Mesendoderm (in vitro differentiated cells): ENCODE data around the gene COG6.

Experiments used
- DNase-seq: peaks from one replicate; pipeline ENCODE4 v3.0.0; 2013
- H2AK5ac ChIP-seq: 2 replicates; pipeline ENCODE4 v1.6.1; 2013; ENCODE audit warnings: low read length, inconsistent platforms
- H2BK120ac ChIP-seq: 2 replicates; pipeline ENCODE4 v1.6.1; 2013; ENCODE audit warnings: low read depth, mild to moderate bottlenecking, low read length, moderate library complexity, mixed read lengths
- H2BK15ac ChIP-seq: replicated peaks from 2 replicates; pipeline ENCODE4 v1.6.1; 2013; ENCODE audit warnings: low read depth, mild to moderate bottlenecking, moderate library complexity
- H2BK5ac ChIP-seq: 2 replicates; pipeline ENCODE4 v1.6.1; 2013; ENCODE audit warnings: low read length, inconsistent platforms
- H3K18ac ChIP-seq: 2 replicates; pipeline ENCODE4 v1.6.1; 2013; ENCODE audit warnings: mild to moderate bottlenecking, low read length, mixed read lengths
- H3K23ac ChIP-seq: one replicate; pipeline ENCODE4 v1.6.1; 2013; ENCODE audit warnings: low read length
- H3K27ac ChIP-seq: 2 replicates; pipeline ENCODE4 v1.5.1; 2013; ENCODE audit warnings: low read depth, mild to moderate bottlenecking, inconsistent platforms, low read length, moderate library complexity
- H3K27me3 ChIP-seq: 2 replicates; pipeline ENCODE4 v1.6.1; 2013; ENCODE audit warnings: low read length, control low read depth, mild to moderate bottlenecking, inconsistent platforms; ENCODE audit not compliant: insufficient read depth, poor library complexity
- H3K36me3 ChIP-seq: 2 replicates; pipeline ENCODE4 v1.6.1; 2013; ENCODE audit warnings: low read length, inconsistent platforms; ENCODE audit not compliant: control insufficient read depth, insufficient read depth
- H3K4ac ChIP-seq: one replicate; pipeline ENCODE4 v1.6.1; 2013; ENCODE audit warnings: low read depth, mild to moderate bottlenecking, low read length, moderate library complexity
- H3K4me1 ChIP-seq: 2 replicates; pipeline ENCODE4 v1.6.1; 2013; ENCODE audit warnings: low read depth, low read length, inconsistent platforms; ENCODE audit not compliant: control insufficient read depth
- H3K4me2 ChIP-seq: 2 replicates; pipeline ENCODE4 v1.6.1; 2013; ENCODE audit warnings: low read length
- H3K4me3 ChIP-seq: 2 replicates; pipeline ENCODE4 v1.5.1; 2013; ENCODE audit warnings: mild to moderate bottlenecking, low read length
- H3K56ac ChIP-seq: one replicate; pipeline ENCODE4 v1.6.1; 2013; ENCODE audit warnings: low read length
- H3K79me1 ChIP-seq: 2 replicates; pipeline ENCODE4 v1.6.1; 2013; ENCODE audit warnings: low read length, inconsistent platforms
- H3K79me2 ChIP-seq: 2 replicates; pipeline ENCODE4 v1.6.1; 2013; ENCODE audit warnings: mild to moderate bottlenecking, low read length; ENCODE audit not compliant: control insufficient read depth, insufficient read depth
- H3K9ac ChIP-seq: 2 replicates; pipeline ENCODE4 v1.6.1; 2013; ENCODE audit warnings: low read length, inconsistent platforms
- H4K5ac ChIP-seq: one replicate; pipeline ENCODE4 v1.6.1; 2013; ENCODE audit warnings: low read length
- H4K8ac ChIP-seq: one replicate; pipeline ENCODE4 v1.6.1; 2013; ENCODE audit warnings: low read depth, mild to moderate bottlenecking, control low read depth, low read length, moderate library complexity
- WGBS: extraction: QIAGEN DNeasy Blood & Tissue Kit; methylation state at CpG from one replicate; pipeline ENCODE4 v1.1.7; 2013; ENCODE audit warnings: low lambda C conversion rate, missing lambda C conversion rate; ENCODE audit not compliant: insufficient coverage; ENCODE audit errors: extremely low coverage; 5-methylcytosine and 5-hydroxymethylcytosine counted together

The COG6 gene

GRCh38 chr13:39665763-39666162 is 10.3 kb downstream of the COG6 start:
- H3K56ac ChIP-seq: no peak overlapping the region
- H3K36me3 ChIP-seq: no peaks in the 10 kb centered on the region
- H3K23ac ChIP-seq: no peak overlapping the region
- H3K9ac ChIP-seq: no peak overlapping the region
- no peak overlapping the region for H4K5ac ChIP-seq
- H4K8ac ChIP-seq: no peak overlapping the region
- WGBS: no CpG with 5 or more reads among the region's 1 CpG
- no peak overlapping the region for H3K4me3 ChIP-seq
- no peaks in the 10 kb centered on the region for H3K4me1 ChIP-seq
- no peak overlapping the region for H2BK120ac ChIP-seq
- no peaks in the 10 kb centered on the region for H3K79me2 ChIP-seq
- H2BK5ac ChIP-seq: no peak overlapping the region
- no peak overlapping the region for H2AK5ac ChIP-seq
- H3K79me1 ChIP-seq: no peaks in the 10 kb centered on the region
- H3K18ac ChIP-seq: no peak overlapping the region
- no peak overlapping the region for H3K27ac ChIP-seq
- DNase-seq: no peak
- H3K27me3 ChIP-seq: no peaks in the 10 kb centered on the region
- no peak overlapping the region for H2BK15ac ChIP-seq
- no peak overlapping the region for H3K4me2 ChIP-seq
- H3K4ac ChIP-seq: no peak overlapping the region

- H3K27ac ChIP-seq: no peak overlapping the region
- no peak overlapping the region for H3K23ac ChIP-seq
- H3K9ac ChIP-seq: no peak overlapping the region
- H2BK15ac ChIP-seq: no peak overlapping the region
- H3K4me3 ChIP-seq: no peak overlapping the region
- no peaks in the 10 kb centered on the region for H3K79me1 ChIP-seq
- no peak overlapping the region for H3K56ac ChIP-seq
- DNase-seq: no peak
- H3K27me3 ChIP-seq: no peaks in the 10 kb centered on the region
- no peak overlapping the region for H3K4ac ChIP-seq
- H4K5ac ChIP-seq: no peak overlapping the region
- WGBS: no CpG with 5 or more reads among the region's 2 CpGs
- H2AK5ac ChIP-seq: no peak overlapping the region
- H3K4me2 ChIP-seq: no peak overlapping the region
- H3K18ac ChIP-seq: no peak overlapping the region
- no peaks in the 10 kb centered on the region for H3K79me2 ChIP-seq
- H4K8ac ChIP-seq: no peak overlapping the region
- no peaks in the 10 kb centered on the region for H3K36me3 ChIP-seq
- no peak overlapping the region for H2BK5ac ChIP-seq
- H3K4me1 ChIP-seq: no peaks in the 10 kb centered on the region
- H2BK120ac ChIP-seq: no peak overlapping the region
Measured at GRCh38 chr13:39670445-39670844, 15.0 kb downstream of the COG6 start.

DNA sequence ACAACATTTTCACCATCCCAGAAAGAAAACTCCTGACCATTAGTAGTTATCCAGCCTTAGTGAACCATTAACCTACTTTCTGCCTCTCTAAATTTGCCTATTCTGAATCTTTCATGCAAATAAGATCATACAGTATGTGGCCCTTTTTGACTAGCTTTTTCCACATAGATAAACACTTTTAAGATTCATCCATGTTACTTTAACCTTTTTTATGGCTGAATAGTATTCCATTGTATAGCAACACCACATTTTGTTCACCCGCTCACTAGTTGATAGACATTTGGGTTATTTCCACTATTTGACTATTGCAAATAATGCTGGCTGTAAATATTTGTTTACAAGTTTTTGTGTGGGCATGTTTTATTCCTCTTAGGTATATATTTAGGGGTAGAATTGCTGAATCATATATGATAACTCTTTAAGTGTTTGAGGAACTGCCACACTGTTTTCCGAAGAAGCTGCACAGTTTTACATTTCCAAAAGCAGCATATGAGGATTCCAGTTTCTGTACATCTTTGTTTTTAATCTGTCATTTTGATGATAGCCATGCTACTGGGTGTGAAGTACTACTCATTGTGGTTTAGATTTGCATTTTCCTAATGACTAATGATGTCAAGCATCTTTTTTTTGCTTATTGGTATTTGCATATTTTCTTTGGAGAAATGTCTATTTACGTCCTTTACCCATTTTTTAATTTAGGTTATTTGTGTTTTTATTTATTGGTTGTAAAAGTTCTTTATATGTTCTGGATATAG is 17.1 kb downstream of the COG6 start:
- H4K8ac ChIP-seq: no peak overlapping the region
- no peaks in the 10 kb centered on the region for H3K79me2 ChIP-seq
- no peak overlapping the region for H2AK5ac ChIP-seq
- no CpG with 5 or more reads among the region's 3 CpGs for WGBS
- H3K23ac ChIP-seq: no peak overlapping the region
- H3K27me3 ChIP-seq: no peaks in the 10 kb centered on the region
- no peak overlapping the region for H3K4ac ChIP-seq
- no peak overlapping the region for H3K27ac ChIP-seq
- no peak overlapping the region for H4K5ac ChIP-seq
- no peak overlapping the region for H2BK15ac ChIP-seq
- H3K9ac ChIP-seq: no peak overlapping the region
- no peaks in the 10 kb centered on the region for H3K4me1 ChIP-seq
- no peak for DNase-seq
- no peaks in the 10 kb centered on the region for H3K36me3 ChIP-seq
- H3K56ac ChIP-seq: no peak overlapping the region
- no peak overlapping the region for H3K4me2 ChIP-seq
- H2BK120ac ChIP-seq: no peak overlapping the region
- H3K79me1 ChIP-seq: no peaks in the 10 kb centered on the region
- H2BK5ac ChIP-seq: no peak overlapping the region
- H3K18ac ChIP-seq: no peak overlapping the region
- no peak overlapping the region for H3K4me3 ChIP-seq

DNA sequence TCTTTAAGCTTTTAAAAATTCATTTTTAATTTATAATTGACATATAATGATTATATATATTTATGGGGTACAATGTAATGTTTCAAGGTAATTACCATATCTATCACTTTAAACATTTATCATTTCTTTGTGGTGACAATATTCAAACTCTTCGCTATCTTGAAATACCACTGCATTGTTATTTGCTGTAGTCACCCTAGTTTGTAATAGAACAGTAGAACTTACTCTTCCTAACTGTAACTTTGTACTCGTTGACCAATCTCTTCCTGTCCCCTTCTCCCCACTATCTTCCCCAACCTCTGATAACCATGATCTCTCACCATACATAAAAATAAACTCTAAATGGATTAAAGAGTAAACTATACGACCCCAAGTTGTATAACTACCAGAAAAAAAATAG is 20.4 kb downstream of the COG6 start:
- Histone ChIP-seq H3K9ac (no peak overlapping the region), H3K79me1 (no peaks in the 10 kb centered on the region), H3K18ac (no peak overlapping the region), H3K79me2 (no peaks in the 10 kb centered on the region), H3K27ac (no peak overlapping the region), H4K8ac (no peak overlapping the region), H2BK120ac (no peak overlapping the region), H2BK5ac (no peak overlapping the region), H4K5ac (no peak overlapping the region), H2AK5ac (no peak overlapping the region), H2BK15ac (no peak overlapping the region), H3K4me2 (no peak overlapping the region), H3K56ac (no peak overlapping the region), H3K4me3 (no peak overlapping the region), H3K4me1 (no peaks in the 10 kb centered on the region), H3K23ac (no peak overlapping the region), H3K36me3 (no peaks in the 10 kb centered on the region), H3K27me3 (no peaks in the 10 kb centered on the region), H3K4ac (no peak overlapping the region)
- DNase-seq: peak; percentile 3
- no CpG with 5 or more reads among the region's 3 CpGs for WGBS

DNA sequence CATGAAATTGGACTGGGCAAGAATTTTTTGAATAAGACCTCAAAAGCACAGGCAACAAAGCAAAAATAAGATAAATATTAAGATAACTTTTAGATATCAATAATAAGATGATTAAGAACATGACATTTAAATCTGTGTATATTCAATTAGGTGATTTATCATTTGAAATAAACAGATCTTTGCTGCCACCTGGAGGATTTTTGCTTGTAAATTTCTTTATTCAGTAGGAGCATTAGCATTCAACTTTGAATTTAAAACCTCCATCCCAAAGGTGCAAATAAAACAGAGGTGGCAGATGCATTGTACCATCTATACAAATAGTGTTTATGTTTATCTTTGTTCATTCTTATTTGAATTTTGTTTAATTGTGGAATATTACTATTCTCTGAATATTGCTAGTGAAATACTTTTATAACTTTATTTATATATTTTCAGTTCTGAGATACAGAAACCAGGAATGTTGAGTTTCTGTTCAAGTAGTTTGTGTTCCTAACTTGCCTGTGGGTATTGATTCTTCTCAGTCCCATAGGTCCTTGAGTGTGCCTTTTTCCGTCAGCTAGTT is 20.9 kb downstream of the COG6 start:
- H4K5ac ChIP-seq: no peak overlapping the region
- no CpG with 5 or more reads among the region's 1 CpG for whole genome bisulfite sequencing
- H3K9ac ChIP-seq: no peak overlapping the region
- peak; percentile 53 for DNase-seq
- no peak overlapping the region for H3K4me2 ChIP-seq
- H4K8ac ChIP-seq: no peak overlapping the region
- H3K56ac ChIP-seq: no peak overlapping the region
- H3K4me1 ChIP-seq: no peaks in the 10 kb centered on the region
- no peak overlapping the region for H2BK15ac ChIP-seq
- H3K4me3 ChIP-seq: no peak overlapping the region
- no peak overlapping the region for H3K27ac ChIP-seq
- no peaks in the 10 kb centered on the region for H3K79me1 ChIP-seq
- H2AK5ac ChIP-seq: no peak overlapping the region
- H3K79me2 ChIP-seq: no peaks in the 10 kb centered on the region
- no peak overlapping the region for H3K4ac ChIP-seq
- no peak overlapping the region for H2BK5ac ChIP-seq
- no peak overlapping the region for H3K18ac ChIP-seq
- H3K27me3 ChIP-seq: no peaks in the 10 kb centered on the region
- H2BK120ac ChIP-seq: no peak overlapping the region
- H3K23ac ChIP-seq: no peak overlapping the region
- H3K36me3 ChIP-seq: no peaks in the 10 kb centered on the region

- no peak overlapping the region for H4K5ac ChIP-seq
- H3K27me3 ChIP-seq: no peaks in the 10 kb centered on the region
- H2BK15ac ChIP-seq: no peak overlapping the region
- H3K4me2 ChIP-seq: no peak overlapping the region
- no peak overlapping the region for H2AK5ac ChIP-seq
- no peaks in the 10 kb centered on the region for H3K4me1 ChIP-seq
- no peak for DNase-seq
- H3K79me2 ChIP-seq: no peaks in the 10 kb centered on the region
- H3K79me1 ChIP-seq: no peaks in the 10 kb centered on the region
- H3K4ac ChIP-seq: no peak overlapping the region
- H3K56ac ChIP-seq: no peak overlapping the region
- no peak overlapping the region for H3K9ac ChIP-seq
- H3K4me3 ChIP-seq: no peak overlapping the region
- no peak overlapping the region for H2BK120ac ChIP-seq
- no peaks in the 10 kb centered on the region for H3K36me3 ChIP-seq
- no CpG with 5 or more reads among the region's 2 CpGs for WGBS
- no peak overlapping the region for H3K23ac ChIP-seq
- no peak overlapping the region for H3K27ac ChIP-seq
- no peak overlapping the region for H3K18ac ChIP-seq
- H2BK5ac ChIP-seq: no peak overlapping the region
- H4K8ac ChIP-seq: no peak overlapping the region
Measured at GRCh38 chr13:39682310-39682709, 26.8 kb downstream of the COG6 start.
